Prostate gland (tissue), 2 donors: Measurements from ENCODE around the gene TMEM150B. TPM values are rescaled to one million over a fixed set of nuclear protein-coding genes. Genes with fewer than 3 reads are reported as not detected.

Source experiments
- total RNA-seq, 2 donors: library from RNA; depleted of rRNA; stranded (reverse); fragments of >200 nt; gene quantifications; one replicate each; pipeline ENCODE4 v1.1.0, GENCODE V29; 2016

TMEM150B gene
- total RNA-seq, 2 donors from 2014 or later, result not detected

Other genes starting within 250 kb of the TMEM150B start
- gene EPS8L1, start 249.5 kb downstream of the TMEM150B start, total RNA-seq, result 10 to 100 TPM; 36.8 to 62.8 TPM
- gene PPP1R12C, start 207.7 kb downstream of the TMEM150B start, total RNA-seq, result 100 to 1,000 TPM in 1 of 2 donors, 10 to 100 TPM in 1; 67.8 to 164 TPM
- 10 to 100 TPM in 1 of 2 donors, 1 to 10 TPM in 1; 8.5 to 87.9 TPM for gene TNNT1, start 176.1 kb downstream of the TMEM150B start, total RNA-seq
- 10 to 100 TPM in 1 of 2 donors, not detected in 1; 12.4 TPM for gene TNNI3, start 167.6 kb downstream of the TMEM150B start, total RNA-seq
- 10 to 100 TPM in 1 of 2 donors, under 1 TPM in 1; 0.55 to 16.1 TPM for gene DNAAF3, start 158.7 kb downstream of the TMEM150B start, total RNA-seq
- gene SYT5, start 145.1 kb downstream of the TMEM150B start, total RNA-seq, result 1 to 10 TPM in 1 of 2 donors, not detected in 1; 4.3 TPM
- gene PTPRH, start 115.8 kb downstream of the TMEM150B start, total RNA-seq, result 1 to 10 TPM in 1 of 2 donors, not detected in 1; 4.0 TPM
- 10 to 100 TPM in 1 of 2 donors, 1 to 10 TPM in 1; 1.5 to 10.8 TPM for gene TMEM86B, start 96.6 kb downstream of the TMEM150B start, total RNA-seq
- gene PPP6R1, start 66.3 kb downstream of the TMEM150B start, total RNA-seq, result 100 to 1,000 TPM in 1 of 2 donors, 10 to 100 TPM in 1; 49.5 to 112 TPM
- 10 to 100 TPM; 33.6 to 36.0 TPM for gene HSPBP1, start 45.2 kb downstream of the TMEM150B start, total RNA-seq
- gene BRSK1, start 41.3 kb downstream of the TMEM150B start, total RNA-seq, result 10 to 100 TPM in 1 of 2 donors, 1 to 10 TPM in 1; 1.4 to 10.9 TPM
- gene KMT5C, start 14.5 kb upstream of the TMEM150B start, total RNA-seq, result 10 to 100 TPM; 17.8 to 32.3 TPM
- 10 to 100 TPM in 1 of 2 donors, not detected in 1; 10.2 TPM for gene COX6B2, start 29.4 kb upstream of the TMEM150B start, total RNA-seq
- gene GARIN5B, start 37.9 kb upstream of the TMEM150B start, total RNA-seq, result 1 to 10 TPM in 1 of 2 donors, not detected in 1; 1.5 TPM
- 1 to 10 TPM in 1 of 2 donors, not detected in 1; 2.0 TPM for gene IL11, start 45.1 kb upstream of the TMEM150B start, total RNA-seq
- gene TMEM190, start 51.5 kb upstream of the TMEM150B start, total RNA-seq, result not detected
- 100 to 1,000 TPM in 1 of 2 donors, 10 to 100 TPM in 1; 19.6 to 116 TPM for gene TMEM238, start 59.0 kb upstream of the TMEM150B start, total RNA-seq
- 100 to 1,000 TPM; 439 to 554 TPM for gene RPL28, start 60.6 kb upstream of the TMEM150B start, total RNA-seq
- 10 to 100 TPM; 10.3 to 49.9 TPM for gene UBE2S, start 82.4 kb upstream of the TMEM150B start, total RNA-seq
- gene SHISA7, start 118.0 kb upstream of the TMEM150B start, total RNA-seq, result not detected
- gene ISOC2, start 136.3 kb upstream of the TMEM150B start, total RNA-seq, result 100 to 1,000 TPM in 1 of 2 donors, 10 to 100 TPM in 1; 85.1 to 117 TPM
- not detected for gene C19orf85, start 139.4 kb upstream of the TMEM150B start, total RNA-seq
- 10 to 100 TPM; 10.9 to 66.4 TPM for gene ZNF628, start 151.3 kb upstream of the TMEM150B start, total RNA-seq
- gene NAT14, start 159.8 kb upstream of the TMEM150B start, total RNA-seq, result 10 to 100 TPM; 10.8 to 19.8 TPM
- gene SSC5D, start 163.1 kb upstream of the TMEM150B start, total RNA-seq, result 1 to 10 TPM; 5.6 to 8.6 TPM
- gene SBK2, start 211.8 kb upstream of the TMEM150B start, total RNA-seq, result not detected
- gene SBK3, start 220.2 kb upstream of the TMEM150B start, total RNA-seq, result under 1 TPM; 0.23 to 0.74 TPM